Upper lobe of right lung (tissue), 1 donor: ENCODE results near the gene UST. TPM values are rescaled to one million over a fixed set of nuclear protein-coding genes. Genes with fewer than 3 reads are reported as not detected.

Source experiments
- ATAC-seq: fragments of 200-7000 bp; cut with Tn5 transposase; one replicate; pipeline ENCODE4 v1.9.1; 2020; ENCODE audit warnings: mild to moderate bottlenecking, moderate library complexity
- DNase-seq: peaks from one replicate; pipeline ENCODE4 v3.0.0-alpha.2; 2020
- H3K27ac ChIP-seq: fragments of 200-600 bp; one replicate; pipeline ENCODE4 v1.8.0; 2022
- H3K27me3 ChIP-seq: fragments of 200-600 bp; one replicate; pipeline ENCODE4 v1.8.0; 2022; ENCODE audit warnings: mild to moderate bottlenecking
- H3K36me3 ChIP-seq: fragments of 200-600 bp; one replicate; pipeline ENCODE4 v1.8.0; 2022
- H3K4me1 ChIP-seq: fragments of 200-600 bp; one replicate; pipeline ENCODE4 v1.8.0; 2022
- H3K4me3 ChIP-seq: fragments of 200-600 bp; one replicate; pipeline ENCODE4 v1.8.0; 2022; ENCODE audit warnings: mild to moderate bottlenecking
- H3K9me3 ChIP-seq: fragments of 200-600 bp; one replicate; pipeline ENCODE4 v1.8.0; 2022
- intact Hi-C: fragments of 100-400 bp; cut with DNase I; formaldehyde crosslinking; loops from one replicate; pipeline ENCODE4 v1.11.0; 2022
- total RNA-seq: library from RNA; stranded (reverse); fragmentation: NEBNext Ultra II Directional; extraction: Animal tissue kit (Norgen Biotek cat#: 25700); gene quantifications from one replicate; pipeline ENCODE4 v1.2.1, GENCODE V29; 2021
- TF ChIP-seq, protein P1 (sequence below): fragments of 200-600 bp; IDR thresholded peaks from one replicate; pipeline ENCODE4 v1.8.0; 2022; ENCODE audit warnings: antibody characterized with exemption
- donor health status: DM: no; HTN: yes; CAD: no; lungs with severe emphysema.

UST gene
- total RNA-seq, 1 donor from 2014 or later: 11.8 TPM

DNA sequence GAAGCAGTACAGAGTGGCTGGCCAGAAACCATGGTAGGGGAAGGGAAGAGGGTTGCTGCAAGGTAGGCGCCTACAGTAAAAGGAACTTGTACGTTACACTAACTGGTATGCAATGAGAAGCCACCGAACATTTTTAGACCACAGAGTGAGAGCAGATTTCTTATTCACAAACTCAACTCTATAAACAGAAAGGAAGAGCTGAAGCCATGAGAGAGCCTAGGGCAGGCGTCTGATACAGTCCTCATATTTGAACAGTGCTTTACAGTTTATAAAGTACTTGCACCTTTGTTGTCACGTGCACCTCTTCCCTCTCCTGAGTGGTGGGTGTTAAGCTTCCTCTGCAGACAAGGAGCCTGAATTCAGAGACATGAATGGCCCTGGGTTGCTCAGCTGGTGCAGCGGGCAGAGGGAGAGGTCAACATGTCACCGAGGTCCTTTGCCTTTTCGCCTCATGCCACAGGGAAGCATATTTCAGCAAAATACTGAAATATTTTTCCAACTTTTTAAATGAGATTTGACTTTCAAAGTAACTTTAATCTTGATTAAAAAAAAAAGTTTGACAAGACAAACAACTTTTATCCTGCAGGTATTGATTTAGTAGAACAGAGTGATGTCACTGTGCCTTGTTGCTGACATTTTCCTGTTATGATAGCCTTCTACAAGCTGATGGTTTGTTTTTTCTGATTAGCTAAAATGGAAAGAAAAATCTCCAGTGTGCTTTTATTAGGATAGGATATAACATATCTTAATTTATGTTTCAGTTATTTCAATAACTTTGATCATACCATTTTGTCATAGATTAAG, 23.8 kb downstream of the UST start:
- Histone ChIP-seq H3K4me3 (no peak overlapping the region), H3K36me3 (no peaks in the 10 kb centered on the region), H3K4me1 (peaks cover 7% of the 10 kb centered on the region), H3K9me3 (no peaks in the 10 kb centered on the region), H3K27me3 (no peaks in the 10 kb centered on the region), H3K27ac (no peak overlapping the region)
- intact Hi-C loops: no loop called here
- TF ChIP-seq, protein P1, sequence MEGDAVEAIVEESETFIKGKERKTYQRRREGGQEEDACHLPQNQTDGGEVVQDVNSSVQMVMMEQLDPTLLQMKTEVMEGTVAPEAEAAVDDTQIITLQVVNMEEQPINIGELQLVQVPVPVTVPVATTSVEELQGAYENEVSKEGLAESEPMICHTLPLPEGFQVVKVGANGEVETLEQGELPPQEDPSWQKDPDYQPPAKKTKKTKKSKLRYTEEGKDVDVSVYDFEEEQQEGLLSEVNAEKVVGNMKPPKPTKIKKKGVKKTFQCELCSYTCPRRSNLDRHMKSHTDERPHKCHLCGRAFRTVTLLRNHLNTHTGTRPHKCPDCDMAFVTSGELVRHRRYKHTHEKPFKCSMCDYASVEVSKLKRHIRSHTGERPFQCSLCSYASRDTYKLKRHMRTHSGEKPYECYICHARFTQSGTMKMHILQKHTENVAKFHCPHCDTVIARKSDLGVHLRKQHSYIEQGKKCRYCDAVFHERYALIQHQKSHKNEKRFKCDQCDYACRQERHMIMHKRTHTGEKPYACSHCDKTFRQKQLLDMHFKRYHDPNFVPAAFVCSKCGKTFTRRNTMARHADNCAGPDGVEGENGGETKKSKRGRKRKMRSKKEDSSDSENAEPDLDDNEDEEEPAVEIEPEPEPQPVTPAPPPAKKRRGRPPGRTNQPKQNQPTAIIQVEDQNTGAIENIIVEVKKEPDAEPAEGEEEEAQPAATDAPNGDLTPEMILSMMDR: no peak
- ATAC-seq: peak; percentile 43
- no peak for DNase-seq

DNA sequence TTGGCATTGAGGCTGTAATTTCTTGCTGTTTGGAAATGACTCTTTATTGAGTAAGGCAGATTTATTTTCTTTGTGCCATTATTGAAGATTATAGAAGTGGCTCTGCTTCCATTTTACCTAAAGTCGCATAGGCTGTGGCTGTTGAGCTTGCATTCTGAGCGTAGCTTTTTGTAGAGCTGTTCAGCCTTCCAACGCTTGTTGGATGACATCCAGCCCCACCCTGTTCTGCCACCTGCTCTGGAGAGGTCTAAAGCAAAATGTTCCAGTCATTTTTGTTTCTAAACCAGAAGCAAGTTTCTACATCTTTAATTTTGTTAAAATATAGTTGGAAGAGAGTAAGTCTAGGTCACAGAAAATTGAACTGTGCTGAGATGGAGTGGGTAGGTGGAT, 24.4 kb downstream of the UST start:
- peak; percentile 83 for ATAC-seq
- TF ChIP-seq, protein P1: no peak
- H3K9me3 ChIP-seq: no peaks in the 10 kb centered on the region
- intact Hi-C loops: no loop called here
- DNase-seq: peak; percentile 73
- no peaks in the 10 kb centered on the region for H3K27me3 ChIP-seq
- no peak overlapping the region for H3K4me3 ChIP-seq
- H3K27ac ChIP-seq: peak overlapping the region; percentile 14
- no peaks in the 10 kb centered on the region for H3K36me3 ChIP-seq
- peaks cover 7% of the 10 kb centered on the region for H3K4me1 ChIP-seq

DNA sequence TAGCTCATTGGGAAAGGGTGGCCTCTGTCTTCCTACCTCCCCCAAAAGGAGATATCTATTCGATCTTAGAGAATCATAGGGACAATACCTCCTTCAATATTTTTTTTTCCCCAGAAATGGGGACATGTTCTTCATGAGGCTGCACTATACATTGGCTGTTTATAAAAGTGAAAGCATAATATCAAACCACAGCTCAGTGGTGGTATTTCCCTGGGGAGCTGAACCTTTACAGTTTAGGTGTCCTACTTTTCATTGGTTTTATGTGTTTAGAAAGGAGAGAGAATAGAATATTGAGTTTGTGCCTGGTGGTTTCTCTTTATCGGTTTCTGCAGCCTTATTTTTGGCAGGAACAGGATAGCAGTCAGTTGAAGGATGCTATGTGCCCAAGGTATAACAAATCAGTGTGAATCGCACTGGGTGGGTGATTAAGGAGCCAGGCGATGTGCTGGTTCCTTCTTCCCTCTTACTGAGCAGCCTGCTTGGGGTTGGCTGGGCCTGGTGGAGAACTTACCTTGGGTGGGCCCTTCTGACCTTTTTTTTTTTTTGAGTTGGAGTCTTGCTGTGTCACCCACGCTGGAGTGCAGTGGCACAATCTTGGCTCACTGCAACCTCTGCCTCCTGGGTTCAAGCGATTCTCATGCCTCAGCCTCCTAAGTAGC, 25.2 kb downstream of the UST start:
- Histone ChIP-seq H3K4me3 (no peak overlapping the region), H3K27ac (peak overlapping the region; percentile 21), H3K27me3 (no peaks in the 10 kb centered on the region), H3K36me3 (no peaks in the 10 kb centered on the region), H3K9me3 (no peaks in the 10 kb centered on the region), H3K4me1 (peaks cover 11% of the 10 kb centered on the region)
- TF ChIP-seq, protein P1: no peak
- ATAC-seq (no peak), DNase-seq (no peak)
- intact Hi-C loops: no loop called here

DNA sequence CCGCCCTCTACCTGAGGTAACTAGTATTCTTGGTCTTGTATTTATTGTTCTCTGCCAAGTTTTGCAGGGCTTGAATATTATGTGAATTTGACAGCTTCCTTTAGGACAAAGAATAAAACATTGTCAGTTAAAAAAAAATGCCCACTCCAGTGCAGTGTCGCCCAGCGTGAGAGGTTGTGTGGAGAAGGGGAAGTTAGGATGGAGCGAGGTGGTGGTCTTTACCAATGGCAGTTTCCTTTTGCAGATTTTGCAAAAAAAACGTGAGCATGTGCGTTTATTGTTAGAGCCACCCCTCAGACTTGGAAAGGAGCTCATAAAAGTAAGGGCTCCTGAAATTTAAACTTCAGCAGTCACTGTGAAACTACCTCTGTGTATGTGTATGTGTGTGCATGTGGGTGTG, 28.3 kb downstream of the UST start:
- ATAC-seq: no peak
- TF ChIP-seq, protein P1: no peak
- Histone ChIP-seq H3K4me1 (peaks cover 21% of the 10 kb centered on the region), H3K9me3 (no peaks in the 10 kb centered on the region), H3K4me3 (no peak overlapping the region), H3K36me3 (no peaks in the 10 kb centered on the region), H3K27ac (no peak overlapping the region), H3K27me3 (no peaks in the 10 kb centered on the region)
- intact Hi-C loops: no loop called here
- no peak for DNase-seq

DNA sequence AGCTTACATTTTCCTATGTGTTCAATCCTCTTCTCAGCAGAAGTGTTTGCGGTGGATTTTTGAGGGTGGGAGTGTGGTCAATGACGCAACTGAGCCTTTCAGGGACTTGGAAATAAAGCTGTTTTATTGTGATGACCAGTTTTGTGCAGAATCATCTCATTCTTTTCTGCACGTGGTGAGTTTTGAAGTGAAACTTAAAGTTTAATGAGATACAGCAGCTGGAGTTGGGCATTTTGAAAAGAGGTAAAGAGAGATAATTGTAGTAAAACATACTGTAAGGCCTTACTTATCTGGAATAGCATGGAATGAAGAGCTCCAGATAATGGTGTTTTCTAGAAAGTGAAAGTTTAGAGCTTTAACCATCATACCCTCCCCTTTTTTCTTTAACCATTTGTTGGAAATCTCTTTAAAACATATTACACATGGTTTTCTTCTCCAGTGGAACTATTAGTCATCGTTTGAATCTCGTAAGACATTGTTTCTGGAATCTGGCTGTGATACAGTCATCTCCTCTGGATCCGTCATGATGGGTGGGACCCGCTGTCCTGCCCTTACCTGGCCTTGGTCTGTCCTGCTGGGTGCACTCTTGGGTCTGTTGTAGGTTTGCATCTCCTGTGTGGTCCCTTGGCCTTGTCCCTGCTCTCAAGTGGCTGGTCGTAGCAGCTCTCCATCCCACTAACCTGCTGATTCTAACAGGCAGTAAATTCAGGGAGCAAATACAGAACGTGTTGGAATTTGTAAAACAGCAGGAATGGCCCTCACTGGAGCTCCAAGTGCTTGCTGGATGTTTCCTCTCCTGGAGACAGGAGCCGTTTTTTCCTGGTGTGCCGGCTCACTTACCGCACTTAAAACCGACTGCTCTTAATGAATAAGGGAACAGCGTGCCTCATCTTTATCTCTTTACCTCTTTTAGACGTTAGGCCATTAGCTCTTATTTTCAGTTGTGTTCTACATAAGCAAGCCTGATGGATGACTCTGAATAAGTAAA, 29.8 kb downstream of the UST start:
- no peak for DNase-seq
- no peaks in the 10 kb centered on the region for H3K36me3 ChIP-seq
- TF ChIP-seq, protein P1: no peak

More for the DNA sequence above, 29.8 kb downstream of the UST start:
- H3K9me3 ChIP-seq: no peaks in the 10 kb centered on the region
- no peak overlapping the region for H3K27ac ChIP-seq
- peaks cover 19% of the 10 kb centered on the region for H3K4me1 ChIP-seq
- peak overlapping the region; percentile 1 for H3K4me3 ChIP-seq
- intact Hi-C loops: no loop called here
- no peaks in the 10 kb centered on the region for H3K27me3 ChIP-seq
- ATAC-seq: peak; percentile 32
